Duodenal mucosa (tissue), 2 donors: ENCODE measurements around the gene VEGFA.

Experiments
- H3K27ac ChIP-seq: one replicate; pipeline ENCODE4 v1.7.0; 2013; ENCODE audit warnings: low read depth, low read length
- H3K27me3 ChIP-seq, 2 donors: one replicate each; pipeline ENCODE4 v1.7.0; 2013; ENCODE audit warnings: low read length in 2 of 2, control low read depth in 1 of 2; ENCODE audit not compliant: insufficient read depth in 2 of 2, control insufficient read depth in 1 of 2
- H3K36me3 ChIP-seq, 2 donors: one replicate each; pipeline ENCODE4 v1.7.0; 2013; ENCODE audit warnings: low read length in 2 of 2, control low read depth in 1 of 2; ENCODE audit not compliant: insufficient read depth in 2 of 2, control insufficient read depth in 1 of 2
- H3K4me1 ChIP-seq, 2 donors: one replicate each; pipeline ENCODE4 v1.7.0; 2013; ENCODE audit warnings: low read length in 2 of 2, control low read depth in 1 of 2; ENCODE audit not compliant: insufficient read depth in 2 of 2, control insufficient read depth in 1 of 2
- H3K4me3 ChIP-seq, 2 donors: one replicate each; pipeline ENCODE4 v1.7.0; 2013; ENCODE audit warnings: low read length in 2 of 2, low read depth in 1 of 2
- H3K9ac ChIP-seq, 2 donors: one replicate each; pipeline ENCODE4 v1.7.0; 2013; ENCODE audit warnings: low read length in 2 of 2, low read depth in 1 of 2
- H3K9me3 ChIP-seq, 2 donors: one replicate each; pipeline ENCODE4 v1.7.0; 2013; ENCODE audit warnings: low read length in 2 of 2, control low read depth in 1 of 2; ENCODE audit not compliant: control insufficient read depth in 1 of 2

VEGFA gene

DNA sequence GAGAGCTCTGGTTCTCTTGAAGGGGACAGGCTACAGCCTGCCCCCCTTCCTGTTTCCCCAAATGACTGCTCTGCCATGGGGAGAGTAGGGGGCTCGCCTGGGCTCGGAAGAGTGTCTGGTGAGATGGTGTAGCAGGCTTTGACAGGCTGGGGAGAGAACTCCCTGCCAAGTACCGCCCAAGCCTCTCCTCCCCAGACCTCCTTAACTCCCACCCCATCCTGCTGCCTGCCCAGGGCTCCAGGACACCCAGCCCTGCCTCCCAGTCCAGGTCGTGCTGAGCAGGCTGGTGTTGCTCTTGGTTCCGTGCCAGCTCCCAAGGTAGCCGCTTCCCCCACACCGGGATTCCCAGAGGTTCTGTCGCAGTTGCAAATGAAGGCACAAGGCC is 9.8 kb downstream of the VEGFA start:
- Histone ChIP-seq H3K9me3 (no peaks in the 10 kb centered on the region), H3K27me3 (no peaks in the 10 kb centered on the region), H3K27ac (no peak overlapping the region), H3K4me3 (no peak overlapping the region), H3K9ac (no peak overlapping the region), H3K4me1 (peaks cover 18 to 19% of the 10 kb centered on the region in 2 donors), H3K36me3 (peaks cover 46 to 92% of the 10 kb centered on the region in 2 donors)

GRCh38 chr6:43780293-43780692 is 10.3 kb downstream of the VEGFA start:
- Histone ChIP-seq H3K9me3 (no peaks in the 10 kb centered on the region), H3K27ac (no peak overlapping the region), H3K4me1 (peaks cover 14% of the 10 kb centered on the region in 2 donors), H3K36me3 (peaks cover 46 to 96% of the 10 kb centered on the region in 2 donors), H3K27me3 (no peaks in the 10 kb centered on the region), H3K4me3 (no peak overlapping the region), H3K9ac (no peak overlapping the region)

- Histone ChIP-seq H3K4me1 (peaks cover 5% of the 10 kb centered on the region in 2 donors), H3K9ac (no peak overlapping the region), H3K27ac (no peak overlapping the region), H3K27me3 (no peaks in the 10 kb centered on the region), H3K36me3 (peaks cover 46 to 92% of the 10 kb centered on the region in 2 donors), H3K4me3 (no peak overlapping the region), H3K9me3 (no peaks in the 10 kb centered on the region)
Observed at GRCh38 chr6:43780941-43781928, 11.2 kb downstream of the VEGFA start.

GRCh38 chr6:43781941-43782704 is 12.1 kb downstream of the VEGFA start:
- no peak overlapping the region for H3K9ac ChIP-seq
- no peaks in the 10 kb centered on the region for H3K27me3 ChIP-seq
- H3K27ac ChIP-seq, result no peak overlapping the region
- peaks cover 46 to 83% of the 10 kb centered on the region in 2 donors for H3K36me3 ChIP-seq
- H3K4me1 ChIP-seq, result no peaks in the 10 kb centered on the region
- H3K4me3 ChIP-seq, result no peak overlapping the region
- H3K9me3 ChIP-seq, result no peaks in the 10 kb centered on the region

- Histone ChIP-seq H3K27ac (no peak overlapping the region), H3K36me3 (peaks cover 38 to 75% of the 10 kb centered on the region in 2 donors), H3K9me3 (no peaks in the 10 kb centered on the region), H3K9ac (no peak overlapping the region), H3K27me3 (no peaks in the 10 kb centered on the region), H3K4me3 (no peak overlapping the region), H3K4me1 (no peaks in the 10 kb centered on the region)
Observed at GRCh38 chr6:43782764-43783513, 12.9 kb downstream of the VEGFA start.

GRCh38 chr6:43784049-43784855 is 14.2 kb downstream of the VEGFA start:
- H3K9ac ChIP-seq, result no peak overlapping the region
- no peaks in the 10 kb centered on the region for H3K4me1 ChIP-seq
- no peak overlapping the region for H3K4me3 ChIP-seq
- no peaks in the 10 kb centered on the region for H3K9me3 ChIP-seq
- H3K36me3 ChIP-seq, result peaks cover 25 to 62% of the 10 kb centered on the region in 2 donors
- no peak overlapping the region for H3K27ac ChIP-seq
- H3K27me3 ChIP-seq, result no peaks in the 10 kb centered on the region

- Histone ChIP-seq H3K9ac (no peak overlapping the region), H3K9me3 (no peaks in the 10 kb centered on the region), H3K4me3 (no peak overlapping the region), H3K36me3 (peaks cover 14 to 52% of the 10 kb centered on the region in 2 donors), H3K4me1 (peaks cover 0 to 3% of the 10 kb centered on the region in 2 donors), H3K27me3 (no peaks in the 10 kb centered on the region), H3K27ac (no peak overlapping the region)
Observed at GRCh38 chr6:43785220-43785752, 15.3 kb downstream of the VEGFA start.

GRCh38 chr6:43785904-43786303 is 15.9 kb downstream of the VEGFA start:
- Histone ChIP-seq H3K36me3 (peaks cover 13 to 45% of the 10 kb centered on the region in 2 donors), H3K9ac (no peak overlapping the region), H3K4me1 (peaks cover 0 to 3% of the 10 kb centered on the region in 2 donors), H3K4me3 (no peak overlapping the region), H3K27me3 (no peaks in the 10 kb centered on the region), H3K9me3 (no peaks in the 10 kb centered on the region), H3K27ac (no peak overlapping the region)

- no peaks in the 10 kb centered on the region for H3K27me3 ChIP-seq
- H3K4me3 ChIP-seq, result no peak overlapping the region
- no peak overlapping the region for H3K9ac ChIP-seq
- no peaks in the 10 kb centered on the region for H3K9me3 ChIP-seq
- H3K36me3 ChIP-seq, result peaks cover 12 to 36% of the 10 kb centered on the region in 2 donors
- H3K27ac ChIP-seq, result no peak overlapping the region
- peaks cover 3% of the 10 kb centered on the region in 2 donors for H3K4me1 ChIP-seq
Observed at GRCh38 chr6:43786664-43787329, 16.8 kb downstream of the VEGFA start.
